GM19438 (cell line): Measurements from ENCODE around the gene KIF5C.

Experiments used
- ATAC-seq: cut with Tn5 transposase; IDR thresholded peaks from one replicate; pipeline ENCODE4 v1.9.1; 2021; ENCODE audit warnings: low read depth; ENCODE audit not compliant: unreplicated experiment

Gene KIF5C

DNA sequence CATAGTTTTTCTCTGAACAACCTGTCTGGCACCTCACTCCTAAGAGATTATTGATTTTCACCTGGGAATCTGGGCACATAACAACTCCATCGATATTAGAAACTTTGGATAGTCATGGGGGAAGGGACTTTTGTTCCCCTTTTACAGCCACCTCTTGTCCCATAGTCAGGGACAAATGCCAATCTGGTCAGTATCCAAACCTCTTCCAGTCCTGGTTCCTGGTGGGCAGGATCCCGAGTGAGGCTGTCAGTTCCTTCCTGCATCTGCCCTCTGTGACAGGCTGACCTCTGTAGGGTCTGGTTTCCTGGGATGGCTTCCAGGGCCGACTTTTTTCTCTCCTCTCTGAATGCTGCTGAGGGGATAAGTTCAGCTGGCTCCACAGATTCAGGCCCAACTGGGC, 11.0 kb downstream of the KIF5C start:
- no peak for ATAC-seq

DNA sequence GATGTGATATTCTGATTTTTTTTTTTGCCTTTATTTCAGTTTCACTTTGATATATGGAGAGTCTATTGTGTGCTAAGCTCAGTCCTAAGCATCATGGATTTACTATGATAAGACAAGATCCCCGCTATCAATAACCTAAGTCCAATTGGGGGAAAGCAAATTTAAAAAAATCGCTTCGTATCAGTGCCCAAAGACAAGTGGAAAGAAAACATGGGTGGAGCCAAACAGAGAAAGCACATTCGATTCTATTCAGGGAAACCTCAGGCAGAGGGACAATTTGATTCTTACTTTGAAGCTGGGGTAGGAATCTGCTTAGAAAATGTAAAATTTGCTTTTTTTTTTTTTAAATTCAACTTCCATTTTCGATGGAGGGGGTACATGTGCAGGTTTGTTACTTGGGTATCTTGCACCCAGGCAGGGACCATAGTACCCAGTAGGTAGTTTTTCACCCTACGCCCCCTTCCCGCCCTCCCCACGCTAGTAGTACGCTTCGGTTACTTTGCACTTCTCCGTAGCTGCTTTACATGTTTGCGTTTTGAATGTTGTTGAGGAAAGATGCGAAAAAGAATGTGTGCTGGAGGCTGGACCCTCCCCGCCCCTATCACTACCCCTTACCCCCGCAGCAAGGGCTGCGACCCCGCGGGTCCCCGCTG, 12.4 kb downstream of the KIF5C start:
- no peak for ATAC-seq

DNA sequence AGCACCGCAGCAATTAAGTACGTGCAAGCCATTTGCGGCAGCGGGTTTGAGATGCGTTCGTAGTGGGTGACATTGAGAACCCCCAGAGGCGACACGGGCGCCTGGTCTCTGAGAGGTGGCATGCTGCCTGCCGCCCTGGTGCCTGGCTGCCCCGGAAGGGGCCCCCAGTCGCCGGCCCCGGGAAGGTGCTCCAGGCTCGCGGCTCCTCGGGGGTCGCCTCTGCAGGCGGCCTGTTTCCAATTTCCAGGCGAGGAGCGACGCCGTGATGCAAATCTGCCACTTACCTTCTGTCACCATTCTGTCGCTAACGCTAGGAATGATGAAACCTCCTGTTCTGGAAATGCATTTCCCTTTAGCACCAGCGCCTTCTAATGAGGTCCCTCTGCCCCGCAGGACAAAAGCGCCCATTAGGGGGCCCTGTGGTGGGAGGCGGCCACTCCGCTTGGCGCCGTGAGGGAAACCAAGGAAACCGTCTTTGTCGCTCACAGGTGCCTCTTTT, 13.0 kb downstream of the KIF5C start:
- no peak for ATAC-seq

DNA sequence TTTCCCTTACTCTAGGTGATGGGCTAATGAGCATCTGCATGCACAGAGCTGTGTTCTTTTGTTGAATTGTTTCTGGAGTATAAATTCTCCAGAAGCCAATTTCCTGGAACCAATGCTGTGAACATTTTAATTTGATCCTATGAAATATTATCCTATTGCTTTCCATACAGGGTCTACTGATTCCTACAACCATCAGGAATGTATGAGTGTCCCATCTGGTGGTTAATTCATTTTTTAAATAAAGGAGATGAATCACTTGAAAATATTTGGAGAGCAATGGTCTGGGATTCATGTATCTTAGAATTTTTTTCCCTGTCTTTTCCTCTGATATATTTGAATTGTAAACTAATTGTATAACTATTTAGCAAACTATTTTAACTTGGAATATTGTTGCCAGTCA, 14.0 kb downstream of the KIF5C start:
- ATAC-seq, result no peak

DNA sequence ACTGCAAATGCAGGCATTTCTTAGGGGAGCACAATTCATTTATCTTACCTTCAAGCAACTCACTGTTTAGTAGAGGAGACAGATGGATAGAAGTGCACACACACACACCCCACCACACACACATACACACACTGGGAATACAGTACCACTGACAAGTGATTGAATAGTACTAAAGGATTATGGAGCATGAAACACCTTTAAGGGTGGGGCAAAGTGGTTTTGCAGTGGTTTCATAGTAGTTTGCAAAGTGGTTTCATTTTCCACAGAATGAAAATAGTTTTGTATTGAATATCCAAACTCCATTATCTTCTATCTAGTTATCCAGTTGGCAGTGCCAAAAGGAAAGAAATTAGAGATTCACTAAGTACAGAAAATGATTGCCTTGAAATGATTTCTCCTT, 18.9 kb downstream of the KIF5C start:
- ATAC-seq, result no peak

DNA sequence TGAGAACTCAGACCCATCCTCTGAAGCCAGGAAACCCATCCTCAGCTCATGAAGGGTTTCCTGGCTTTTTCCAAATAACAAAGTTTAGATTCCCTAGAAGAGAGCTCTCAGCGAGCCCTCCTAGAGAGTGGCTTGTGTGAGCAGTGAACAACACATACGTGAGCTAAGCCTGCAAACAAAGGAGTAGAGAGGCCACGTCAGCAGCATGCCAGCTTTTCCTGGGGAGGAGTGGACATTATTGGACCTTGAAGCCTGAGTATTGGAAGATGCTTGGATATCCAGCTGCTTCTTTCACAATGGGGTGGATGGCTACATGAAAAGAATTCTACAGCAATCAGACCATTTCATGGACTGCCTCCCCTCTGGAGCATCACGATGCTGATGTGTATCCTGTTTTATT, 21.1 kb downstream of the KIF5C start:
- ATAC-seq, result no peak

DNA sequence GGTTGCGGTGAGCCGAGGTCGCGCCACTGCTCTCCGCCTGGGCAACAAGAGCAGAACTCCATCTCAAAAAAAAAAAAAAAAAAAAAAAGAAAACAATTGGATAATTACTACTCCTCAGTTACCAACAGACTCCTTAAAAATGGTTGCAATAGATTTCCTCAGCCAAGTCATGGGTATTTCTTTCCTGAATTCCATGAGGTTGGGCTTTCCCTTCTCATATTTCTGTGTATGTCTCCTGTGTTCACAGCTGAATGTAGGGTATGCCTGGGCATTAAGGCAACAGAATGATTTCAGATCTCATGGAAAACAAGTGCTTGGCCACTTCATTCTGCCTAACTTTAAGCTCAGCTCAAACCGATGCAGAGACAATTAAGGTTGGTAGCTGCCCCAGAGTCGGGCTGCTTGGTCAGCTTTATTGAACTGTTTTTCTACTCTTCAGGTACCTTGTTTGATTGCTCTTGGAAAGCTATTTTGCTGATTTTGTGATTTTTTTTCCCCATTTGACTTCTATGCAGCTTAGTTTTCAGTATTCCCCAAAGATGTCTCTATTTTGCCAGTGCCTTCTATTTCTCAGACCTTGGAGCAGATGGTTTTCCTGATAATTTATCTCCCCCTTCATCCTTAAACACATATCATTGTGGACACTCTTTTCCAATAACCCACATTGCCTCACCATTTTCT, 24.8 kb downstream of the KIF5C start:
- ATAC-seq, result no peak

DNA sequence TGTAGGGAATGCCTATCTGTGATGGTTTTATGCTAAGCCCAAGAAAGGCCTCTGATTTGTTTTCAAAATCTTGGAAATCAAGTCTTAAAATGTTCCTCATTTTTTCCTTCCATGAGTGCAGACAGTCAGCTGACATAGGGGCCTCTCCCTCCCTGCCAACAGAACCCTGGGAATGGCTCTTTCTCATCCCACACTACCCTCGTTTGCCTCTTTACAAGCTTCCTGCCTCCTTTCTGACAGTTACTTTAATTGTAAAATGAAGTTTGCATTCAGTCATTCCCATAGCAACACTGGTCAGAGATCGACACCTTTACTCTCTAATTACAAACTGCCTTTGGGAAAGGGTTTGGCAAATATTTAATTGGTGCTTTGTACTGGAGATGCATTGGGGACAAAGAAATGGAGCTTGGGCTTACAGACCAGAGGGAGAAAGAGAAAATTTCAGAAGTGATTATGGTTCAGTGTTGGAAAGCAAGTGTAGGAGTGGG, 25.4 kb downstream of the KIF5C start:
- ATAC-seq, result no peak

DNA sequence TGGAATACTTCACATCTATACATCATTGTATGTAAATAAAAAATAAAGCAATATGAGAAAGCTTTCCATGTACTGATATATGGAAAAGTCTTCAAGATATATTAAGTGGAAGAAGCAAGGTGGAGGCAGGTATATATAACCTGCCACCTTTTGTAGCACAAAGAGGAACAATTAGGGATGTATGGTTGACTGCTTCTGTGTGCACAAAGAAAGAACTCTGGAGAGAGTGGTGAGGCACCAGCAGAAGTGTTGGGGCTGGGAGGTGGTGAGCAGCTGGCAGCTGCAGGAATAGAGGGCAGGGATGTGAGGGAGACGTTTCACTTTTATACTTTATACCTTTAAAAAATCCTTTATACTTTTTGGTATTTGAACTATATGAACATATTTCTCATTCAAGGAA, 26.1 kb downstream of the KIF5C start:
- no peak for ATAC-seq

DNA sequence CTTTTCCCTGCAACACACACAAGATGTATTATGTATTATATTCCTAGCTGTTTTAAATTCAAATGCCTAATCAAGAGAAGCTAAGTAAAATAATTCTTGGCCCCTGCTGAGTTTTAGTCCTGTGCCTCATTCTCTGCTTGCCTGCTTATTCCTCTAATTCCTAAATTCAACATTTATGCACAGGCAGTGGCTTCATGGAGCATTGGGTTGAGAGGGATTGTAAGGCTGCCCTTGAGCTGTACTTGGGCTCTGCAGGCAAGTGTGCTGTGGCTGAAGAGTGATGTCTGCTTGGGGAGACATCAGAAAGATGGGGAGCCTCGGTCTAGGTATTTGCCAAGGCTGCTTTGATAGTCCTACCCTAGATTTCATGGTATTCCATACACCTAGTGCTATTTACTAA, 27.8 kb downstream of the KIF5C start:
- ATAC-seq, result no peak

DNA sequence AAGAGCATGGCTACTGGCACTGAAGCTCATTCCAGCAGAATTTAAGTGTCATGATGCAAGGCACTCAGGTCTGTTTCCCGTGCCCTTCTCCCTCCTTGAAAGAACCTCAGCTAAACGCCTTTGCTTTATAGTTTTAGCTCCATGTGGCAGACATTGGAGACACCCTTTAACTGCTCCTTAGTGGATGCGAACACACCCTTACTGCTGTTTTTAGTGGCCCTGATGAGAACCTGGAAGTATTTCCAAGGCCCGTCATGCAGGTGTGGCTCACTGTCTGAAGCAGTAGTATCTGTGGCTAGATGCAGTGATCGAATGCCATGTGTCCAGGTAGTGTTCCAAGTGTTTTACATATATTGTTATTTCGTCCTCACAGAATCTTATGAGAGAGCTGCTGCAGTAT, 28.3 kb downstream of the KIF5C start:
- no peak for ATAC-seq

DNA sequence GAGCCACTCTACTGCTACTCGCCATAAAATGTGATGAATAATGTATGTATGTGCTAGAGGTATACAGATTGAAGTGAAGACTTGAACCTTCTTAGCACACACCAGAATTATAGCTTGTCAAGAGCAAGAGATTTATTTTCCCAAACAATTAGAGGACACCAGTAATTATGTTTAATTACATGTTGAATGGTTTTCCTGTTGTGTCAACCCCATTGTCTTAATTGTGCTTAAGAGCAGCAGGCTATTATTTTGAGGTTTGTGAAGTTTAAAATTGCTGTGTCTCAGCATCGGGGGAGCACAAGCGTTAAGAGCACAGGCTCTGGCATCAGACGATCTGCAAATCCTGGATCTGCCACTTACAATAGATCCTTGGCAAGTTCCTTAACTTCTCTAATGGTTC, 29.0 kb downstream of the KIF5C start:
- ATAC-seq, result no peak

DNA sequence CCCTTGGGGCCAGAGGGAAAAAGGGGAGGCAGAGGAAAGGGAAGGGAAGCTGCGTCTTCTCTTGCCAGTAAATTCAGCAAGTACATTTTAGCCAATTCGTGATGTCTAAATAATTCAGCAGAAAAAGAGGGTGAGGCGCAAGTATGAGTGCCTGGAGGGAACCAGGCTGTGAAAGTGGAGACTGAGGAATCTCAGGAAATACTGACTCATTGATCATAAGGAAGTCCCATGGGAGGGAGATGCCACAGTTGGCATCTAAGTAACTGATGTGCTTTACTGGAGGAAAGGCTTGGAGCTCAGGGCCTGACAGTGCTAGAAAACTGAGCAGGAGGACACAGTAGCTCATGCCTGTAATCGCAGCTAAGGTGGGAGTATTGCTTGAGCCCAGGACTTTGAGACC, 31.1 kb downstream of the KIF5C start:
- ATAC-seq, result no peak

DNA sequence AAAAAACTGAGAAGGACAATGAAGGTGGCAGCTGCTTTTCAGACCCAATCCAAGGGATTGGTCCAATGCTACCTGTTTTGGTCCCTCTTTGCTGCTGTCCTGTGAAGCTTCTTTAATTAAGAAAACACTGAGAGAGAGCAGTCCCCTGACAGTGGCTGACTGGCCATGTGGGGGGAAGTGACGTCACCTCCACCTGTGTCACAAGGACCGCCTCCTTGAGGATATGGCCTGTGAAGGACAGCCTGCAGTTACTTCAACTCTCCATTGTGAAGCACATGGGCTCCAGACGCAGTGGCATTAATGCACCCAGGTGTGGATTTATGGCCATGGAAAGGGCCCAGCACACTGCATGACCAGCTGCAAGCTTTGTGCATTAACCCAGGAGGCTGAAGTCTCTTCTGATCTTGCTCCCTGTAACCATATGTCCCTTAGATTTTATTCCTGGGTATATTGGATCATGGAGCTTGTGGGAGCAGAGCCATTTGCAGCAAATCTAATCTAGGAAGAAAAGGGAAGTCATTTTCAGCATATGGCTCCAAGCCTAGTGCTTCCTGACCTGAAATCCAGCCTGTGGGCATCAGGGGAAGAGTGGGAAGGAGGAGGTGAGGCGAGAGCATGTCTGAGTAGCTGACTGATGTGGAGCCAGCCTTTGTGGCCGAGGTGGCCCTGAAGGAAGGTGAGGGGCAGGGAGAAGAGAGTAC, 32.2 kb downstream of the KIF5C start:
- ATAC-seq, result no peak

DNA sequence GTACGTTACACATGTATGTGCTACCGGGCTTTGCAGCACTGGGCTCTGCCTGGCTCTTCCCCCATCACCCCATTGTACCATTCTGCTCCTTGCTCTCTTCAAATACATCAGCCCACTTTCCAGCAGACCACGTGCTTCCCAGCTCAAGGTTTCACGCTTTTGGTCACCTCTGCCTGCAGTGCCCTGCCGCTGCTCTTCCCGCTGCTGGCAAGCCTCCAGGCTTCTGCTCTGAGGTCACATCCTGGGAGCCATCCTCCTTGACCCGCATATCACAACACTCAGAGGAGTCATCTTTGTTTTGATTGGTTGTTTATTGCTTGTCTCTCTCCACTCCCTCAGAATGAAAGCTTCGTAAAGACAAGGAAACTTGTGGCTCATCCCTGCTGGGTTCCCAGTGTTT, 34.1 kb downstream of the KIF5C start:
- no peak for ATAC-seq

DNA sequence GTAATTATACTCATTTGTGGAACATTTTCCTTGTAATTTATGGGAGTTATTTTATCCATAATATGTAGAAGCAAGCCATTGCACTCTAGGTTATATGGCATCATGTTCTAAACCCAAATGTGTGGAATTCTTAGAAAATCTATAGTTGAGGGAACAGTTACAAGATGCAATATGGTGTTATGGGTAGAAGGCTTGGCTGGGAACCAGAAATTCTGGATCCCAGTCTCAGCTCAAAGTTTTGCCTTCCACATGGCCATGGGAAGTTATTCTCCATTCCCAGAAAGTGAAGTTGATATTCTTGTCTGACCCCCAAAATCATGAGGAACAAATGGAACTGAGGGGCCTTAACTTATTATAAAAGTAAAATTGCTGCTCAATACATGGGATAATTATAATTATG, 38.0 kb downstream of the KIF5C start:
- no peak for ATAC-seq

DNA sequence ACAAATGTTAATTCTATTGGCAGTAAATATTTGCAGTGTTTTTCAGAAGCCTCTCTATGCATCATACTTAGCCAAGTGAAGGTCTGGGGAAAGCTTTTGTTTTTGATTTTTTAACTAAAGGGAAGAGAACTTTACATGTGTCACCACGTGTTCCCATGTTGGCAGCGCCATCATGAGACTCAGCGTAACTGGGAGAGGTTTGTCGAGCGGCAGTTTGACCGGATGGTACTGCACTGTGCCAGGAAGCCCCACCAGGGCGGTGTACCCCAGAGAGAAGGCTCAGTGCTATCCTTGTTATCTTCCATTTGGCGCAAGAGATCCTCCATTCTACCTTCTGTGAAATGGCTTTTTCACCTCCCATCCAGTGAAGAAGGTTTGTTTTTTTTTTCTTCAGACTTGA, 38.5 kb downstream of the KIF5C start:
- no peak for ATAC-seq

DNA sequence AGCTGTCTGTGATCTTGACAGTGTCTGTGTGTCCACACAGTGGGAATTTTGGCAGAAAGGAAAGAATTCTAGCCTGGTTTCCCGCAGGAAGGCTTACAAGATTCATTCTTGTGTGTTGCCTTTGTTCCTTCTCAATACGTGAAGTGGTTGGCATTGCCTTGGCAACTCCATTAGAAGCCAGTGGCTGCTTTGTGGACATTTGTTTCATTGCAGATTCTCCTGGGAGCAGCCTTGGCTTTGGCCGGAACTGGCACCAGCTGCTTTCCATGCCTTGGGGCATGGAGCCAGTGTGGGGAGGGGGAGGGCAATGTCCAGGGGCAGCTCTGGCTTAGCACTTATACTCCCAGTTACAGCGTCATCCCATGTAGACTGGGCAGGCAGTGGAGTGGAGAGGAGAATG, 39.4 kb downstream of the KIF5C start:
- no peak for ATAC-seq

DNA sequence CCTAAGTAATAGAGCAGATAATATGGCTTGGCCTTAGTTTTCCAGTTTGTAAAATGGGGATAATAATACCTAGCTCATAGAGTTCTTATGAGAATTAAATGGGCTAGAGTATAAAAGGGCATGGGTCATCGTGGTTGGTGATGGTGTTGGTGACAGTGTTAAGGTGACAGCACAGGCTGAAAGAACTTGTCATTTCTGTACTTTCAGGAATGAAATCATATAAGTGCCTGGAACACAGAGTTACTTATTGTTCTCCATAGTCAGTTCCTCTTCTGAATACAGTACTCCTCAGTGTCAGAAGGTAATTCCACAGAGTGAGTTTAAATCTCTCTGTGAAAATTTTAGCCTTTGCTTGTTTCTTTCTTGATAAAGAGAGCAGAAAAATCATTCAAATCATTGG, 42.4 kb downstream of the KIF5C start:
- ATAC-seq, result no peak

DNA sequence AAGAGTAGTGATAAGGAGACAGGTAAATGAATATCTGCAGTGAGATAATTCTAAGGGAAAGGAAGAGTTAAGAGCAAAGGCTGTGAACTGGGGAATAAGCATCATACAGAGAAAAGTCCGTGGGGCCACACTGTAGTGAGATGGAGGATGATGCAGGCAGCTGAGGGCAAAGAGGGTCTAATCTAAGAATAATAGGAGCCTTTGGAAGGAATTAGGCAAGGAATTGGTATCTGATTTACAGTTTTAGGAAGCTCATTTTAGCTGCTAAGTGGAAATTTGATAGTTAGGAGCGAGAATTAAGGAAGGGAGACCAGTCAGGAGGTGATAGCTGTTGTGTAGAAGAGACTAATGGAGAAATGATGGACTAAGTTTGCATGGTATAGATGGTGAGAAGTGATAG, 43.5 kb downstream of the KIF5C start:
- ATAC-seq, result no peak

DNA sequence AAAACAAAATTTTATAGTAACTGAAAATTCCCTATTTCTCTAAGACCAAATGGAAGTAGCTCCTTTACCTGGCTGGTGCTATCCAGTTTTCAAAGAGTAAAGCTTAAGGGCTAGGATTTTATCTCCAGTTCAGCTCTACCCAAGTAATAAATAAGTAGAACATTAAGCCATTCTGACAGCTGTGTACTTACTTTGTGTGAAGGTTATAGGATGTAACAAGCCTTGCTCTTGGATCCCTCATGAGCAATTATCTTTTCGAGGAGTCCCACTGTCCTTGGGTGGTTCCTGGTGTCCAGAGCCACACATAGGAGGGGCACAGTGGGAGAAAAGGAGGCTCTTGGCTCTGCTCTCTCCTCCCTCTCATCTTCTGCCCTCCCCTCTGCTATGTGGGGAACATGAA, 45.5 kb downstream of the KIF5C start:
- ATAC-seq, result no peak

DNA sequence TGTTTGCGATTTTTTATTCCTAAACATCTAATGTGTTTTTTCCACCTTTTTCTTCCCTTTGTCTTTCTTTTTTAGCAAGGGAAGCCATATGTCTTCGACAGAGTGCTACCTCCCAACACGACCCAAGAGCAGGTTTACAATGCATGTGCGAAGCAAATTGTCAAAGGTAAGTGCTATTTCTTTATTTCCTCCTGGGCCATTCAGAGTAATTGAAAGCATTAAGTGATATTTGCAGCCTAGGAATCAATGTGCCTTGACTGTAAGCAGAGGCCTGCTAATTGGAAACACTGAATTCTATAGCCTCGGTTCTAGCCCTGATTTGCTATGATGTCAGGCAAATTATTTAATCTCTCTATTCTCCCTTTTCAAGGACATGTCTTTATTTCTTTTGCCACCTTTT, 47.0 kb downstream of the KIF5C start:
- no peak for ATAC-seq
